Activated CD4-positive, alpha-beta T cell treated with anti-CD3 and anti-CD28 coated beads for 36 hours (primary cell): ENCODE data around the gene SLCO3A1. TPM values are rescaled to one million over a fixed set of nuclear protein-coding genes. Genes with fewer than 3 reads are reported as not detected.

ENCODE experiments used
- ATAC-seq: fragments of 200-7000 bp; cut with Tn5 transposase; one replicate; pipeline ENCODE4 v1.10.0; 2021; ENCODE audit warnings: mild to moderate bottlenecking, moderate library complexity
- CTCF ChIA-PET: fragments of 350-600 bp; sonication (Branson Sonifier 250); formaldehyde crosslinking; loops from one replicate; lab custom pipeline; 2021; ENCODE audit warnings: antibody characterized with exemption; lab: Charles Lee
- POLR2A ChIA-PET: fragments of 350-600 bp; sonication (Branson Sonifier 250); formaldehyde crosslinking; loops from one replicate; lab custom pipeline; 2021; ENCODE audit warnings: antibody characterized with exemption, inconsistent platforms; lab: Charles Lee
- DNase-seq: peaks from one replicate; pipeline ENCODE4 v3.0.0-alpha.2; 2020
- H3K27ac Mint-ChIP-seq: one replicate; pipeline ENCODE4 v1.8.0; 2021; ENCODE audit warnings: mixed read lengths
- H3K27me3 Mint-ChIP-seq: one replicate; pipeline ENCODE4 v1.8.0; 2021; ENCODE audit warnings: mixed read lengths
- H3K36me3 Mint-ChIP-seq: one replicate; pipeline ENCODE4 v1.8.0; 2021; ENCODE audit warnings: low read depth, mixed read lengths
- H3K4me1 Mint-ChIP-seq: one replicate; pipeline ENCODE4 v1.8.0; 2021; ENCODE audit warnings: mixed read lengths
- H3K4me3 Mint-ChIP-seq: one replicate; pipeline ENCODE4 v1.8.0; 2021; ENCODE audit warnings: mild to moderate bottlenecking, moderate library complexity, mixed read lengths
- H3K9me3 Mint-ChIP-seq: one replicate; pipeline ENCODE4 v1.8.0; 2021; ENCODE audit warnings: low read depth, mixed read lengths
- intact Hi-C, 2 experiments: fragments of 100-400 bp; cut with DNase I in 1 of 2; cut with micrococcal nuclease in 1 of 2; formaldehyde crosslinking; loops; one replicate each; pipeline versions ENCODE4 v1.14.2 to v1.15.1; 2022 to 2024; cut with DNase I, micrococcal nuclease
- total RNA-seq, 2 experiments: library from RNA; stranded (reverse); gene quantifications; one replicate each; pipeline ENCODE4 v1.2.3, GENCODE V29; 2021

SLCO3A1 gene
- total RNA-seq, 2 experiments from 2014 or later: 5.6 to 5.8 TPM

GRCh38 chr15:92029767-92030166, 176.3 kb downstream of the SLCO3A1 start:
- intact Hi-C loops: no loop called here
- no peak for ATAC-seq

DNA sequence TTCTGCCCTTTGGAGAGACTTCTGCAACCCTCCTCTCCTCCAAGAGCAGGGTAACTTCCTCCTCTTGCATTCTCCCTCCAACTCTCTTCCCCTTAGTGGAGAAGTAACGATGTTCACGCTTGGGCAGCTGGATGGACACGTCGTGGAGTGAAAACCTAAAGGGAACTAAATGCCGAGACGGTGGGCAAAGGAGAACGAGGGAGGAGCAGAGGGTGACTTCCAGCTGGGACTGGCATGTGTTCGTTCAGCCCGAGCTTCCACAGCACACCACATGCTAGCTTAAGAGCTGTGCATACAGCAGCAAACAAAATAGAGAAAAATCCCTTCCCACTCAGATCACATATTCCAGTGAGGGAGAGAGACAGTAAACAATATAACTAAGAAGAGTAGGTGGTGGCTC, 179.8 kb downstream of the SLCO3A1 start:
- Mint-ChIP-seq H3K27me3 (no peaks in the 10 kb centered on the region), H3K36me3 (no peaks in the 10 kb centered on the region), H3K4me1 (peaks cover 15% of the 10 kb centered on the region), H3K27ac (no peak overlapping the region), H3K9me3 (peaks cover 2% of the 10 kb centered on the region), H3K4me3 (no peak overlapping the region)
- DNase-seq (no peak), ATAC-seq (no peak)
- CTCF ChIA-PET: interaction anchor here (1.7 kb wide), 1 partner anchor 13 kb away, joined by 4 read pairs; no protein-coding TSS in a partner anchor
- intact Hi-C loops: no loop called here
- POLR2A ChIA-PET: no interaction called here

More at GRCh38 chr15:92029767-92030166, 176.3 kb downstream of the SLCO3A1 start:
- no peak for DNase-seq
- Mint-ChIP-seq H3K9me3 (no peaks in the 10 kb centered on the region), H3K4me3 (no peak overlapping the region), H3K27me3 (no peaks in the 10 kb centered on the region), H3K27ac (no peak overlapping the region), H3K36me3 (no peaks in the 10 kb centered on the region), H3K4me1 (peaks cover 15% of the 10 kb centered on the region)
- ChIA-PET CTCF (no interaction called here), POLR2A (no interaction called here)

GRCh38 chr15:92033723-92034122, 180.2 kb downstream of the SLCO3A1 start:
- Mint-ChIP-seq H3K36me3 (no peaks in the 10 kb centered on the region), H3K9me3 (peaks cover 4% of the 10 kb centered on the region), H3K27ac (no peak overlapping the region), H3K27me3 (no peaks in the 10 kb centered on the region), H3K4me3 (no peak overlapping the region), H3K4me1 (peaks cover 15% of the 10 kb centered on the region)
- POLR2A ChIA-PET: no interaction called here
- intact Hi-C loops: no loop called here
- DNase-seq: no peak
- no peak for ATAC-seq
- CTCF ChIA-PET: interaction anchor here (1.7 kb wide), 1 partner anchor 13 kb away, joined by 4 read pairs; no protein-coding TSS in a partner anchor

DNA sequence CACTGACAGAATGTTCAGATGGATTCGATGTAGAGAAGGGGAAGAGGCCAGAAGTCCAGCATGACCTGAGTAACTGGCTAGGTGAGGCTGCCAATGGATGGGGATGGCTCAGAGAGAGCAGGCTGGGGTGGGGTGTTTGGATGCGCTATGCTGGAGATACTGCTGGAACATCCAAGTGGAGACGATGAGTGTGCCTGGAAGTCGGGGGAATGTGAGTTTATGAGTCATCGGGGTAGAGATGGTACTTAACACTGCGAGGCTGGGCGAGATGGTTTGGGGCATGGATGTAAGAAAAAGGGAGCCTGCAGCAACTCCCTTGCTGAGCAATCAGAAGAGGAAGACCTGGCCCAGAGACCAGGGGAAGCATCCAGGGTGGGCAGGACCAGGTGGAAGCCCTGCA, 180.7 kb downstream of the SLCO3A1 start:
- H3K27me3 Mint-ChIP-seq: no peaks in the 10 kb centered on the region
- H3K4me1 Mint-ChIP-seq: peaks cover 15% of the 10 kb centered on the region
- ChIA-PET POLR2A (no interaction called here), CTCF (interaction anchor here (0.7 kb wide), 1 partner anchor 184 kb away, joined by 3 read pairs; no protein-coding TSS in a partner anchor)
- no peak overlapping the region for H3K4me3 Mint-ChIP-seq
- ATAC-seq: no peak
- intact Hi-C loops: no loop called here
- no peak for DNase-seq
- peaks cover 4% of the 10 kb centered on the region for H3K9me3 Mint-ChIP-seq
- H3K27ac Mint-ChIP-seq: no peak overlapping the region
- no peaks in the 10 kb centered on the region for H3K36me3 Mint-ChIP-seq

DNA sequence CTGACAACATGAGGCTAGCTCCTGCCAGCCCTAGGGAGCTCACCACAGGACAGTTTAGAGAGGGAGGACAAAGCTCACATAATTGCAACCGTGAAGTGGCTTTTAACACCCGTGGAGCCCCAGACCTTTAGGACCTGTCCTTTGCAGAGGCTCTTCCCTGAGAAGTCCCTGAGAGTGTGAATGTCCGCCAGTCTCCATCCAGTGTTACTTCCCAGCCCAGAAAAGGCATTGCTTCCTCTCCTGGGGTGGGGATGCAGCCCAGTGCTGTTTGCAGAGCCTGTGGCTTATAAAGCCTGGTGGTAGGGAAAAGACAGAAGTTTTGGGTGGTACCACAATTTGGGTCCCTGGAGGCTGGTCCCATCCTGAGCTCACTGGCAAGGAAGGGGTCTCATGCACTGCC, 182.0 kb downstream of the SLCO3A1 start:
- peaks cover 4% of the 10 kb centered on the region for H3K9me3 Mint-ChIP-seq
- no peak overlapping the region for H3K4me3 Mint-ChIP-seq
- ATAC-seq (no peak), DNase-seq (no peak)
- H3K36me3 Mint-ChIP-seq: no peaks in the 10 kb centered on the region
- no peaks in the 10 kb centered on the region for H3K27me3 Mint-ChIP-seq
- CTCF ChIA-PET: no interaction called here
- POLR2A ChIA-PET: interaction anchor here (0.6 kb wide), 1 partner anchor 724 kb away, joined by 3 read pairs; no protein-coding TSS in a partner anchor
- H3K27ac Mint-ChIP-seq: no peak overlapping the region
- intact Hi-C loops: no loop called here
- H3K4me1 Mint-ChIP-seq: peaks cover 12% of the 10 kb centered on the region

- intact Hi-C loops: no loop called here
- no peaks in the 10 kb centered on the region for H3K27me3 Mint-ChIP-seq
- H3K9me3 Mint-ChIP-seq: peaks cover 4% of the 10 kb centered on the region
- H3K4me1 Mint-ChIP-seq: peaks cover 15% of the 10 kb centered on the region
- H3K36me3 Mint-ChIP-seq: no peaks in the 10 kb centered on the region
- ChIA-PET POLR2A (no interaction called here), CTCF (interaction anchor here (1.1 kb wide), 1 partner anchor 789 kb away, joined by 3 read pairs; no protein-coding TSS in a partner anchor)
- DNase-seq (no peak), ATAC-seq (no peak)
- no peak overlapping the region for H3K4me3 Mint-ChIP-seq
- no peak overlapping the region for H3K27ac Mint-ChIP-seq
These were observed 182.5 kb downstream of the SLCO3A1 start for GRCh38 chr15:92035961-92036360.

GRCh38 chr15:92037491-92037890, 184.0 kb downstream of the SLCO3A1 start:
- no peak for DNase-seq
- no peak for ATAC-seq
- peaks cover 4% of the 10 kb centered on the region for H3K9me3 Mint-ChIP-seq
- H3K4me3 Mint-ChIP-seq: no peak overlapping the region
- intact Hi-C loops: no loop called here
- no peak overlapping the region for H3K27ac Mint-ChIP-seq
- ChIA-PET CTCF (interaction anchor here (1.2 kb wide), 1 partner anchor 23 kb away, joined by 3 read pairs; no protein-coding TSS in a partner anchor), POLR2A (no interaction called here)
- H3K4me1 Mint-ChIP-seq: peaks cover 15% of the 10 kb centered on the region
- no peaks in the 10 kb centered on the region for H3K36me3 Mint-ChIP-seq
- H3K27me3 Mint-ChIP-seq: no peaks in the 10 kb centered on the region

GRCh38 chr15:92040350-92040749, 186.8 kb downstream of the SLCO3A1 start:
- ChIA-PET POLR2A (no interaction called here), CTCF (interaction anchor here (0.9 kb wide), 1 partner anchor 121 kb away, joined by 3 read pairs; no protein-coding TSS in a partner anchor)
- H3K27ac Mint-ChIP-seq: no peak overlapping the region
- H3K4me3 Mint-ChIP-seq: no peak overlapping the region
- no peaks in the 10 kb centered on the region for H3K36me3 Mint-ChIP-seq
- peaks cover 4% of the 10 kb centered on the region for H3K9me3 Mint-ChIP-seq
- intact Hi-C loops: no loop called here
- H3K4me1 Mint-ChIP-seq: peaks cover 28% of the 10 kb centered on the region
- DNase-seq (no peak), ATAC-seq (no peak)
- no peaks in the 10 kb centered on the region for H3K27me3 Mint-ChIP-seq

GRCh38 chr15:92041371-92041770, 187.9 kb downstream of the SLCO3A1 start:
- Mint-ChIP-seq H3K36me3 (no peaks in the 10 kb centered on the region), H3K27ac (no peak overlapping the region), H3K27me3 (no peaks in the 10 kb centered on the region), H3K4me3 (no peak overlapping the region), H3K9me3 (peaks cover 4% of the 10 kb centered on the region), H3K4me1 (peaks cover 28% of the 10 kb centered on the region)
- intact Hi-C loops: no loop called here
- no peak for ATAC-seq
- ChIA-PET POLR2A (no interaction called here), CTCF (no interaction called here)
- DNase-seq: no peak

DNA sequence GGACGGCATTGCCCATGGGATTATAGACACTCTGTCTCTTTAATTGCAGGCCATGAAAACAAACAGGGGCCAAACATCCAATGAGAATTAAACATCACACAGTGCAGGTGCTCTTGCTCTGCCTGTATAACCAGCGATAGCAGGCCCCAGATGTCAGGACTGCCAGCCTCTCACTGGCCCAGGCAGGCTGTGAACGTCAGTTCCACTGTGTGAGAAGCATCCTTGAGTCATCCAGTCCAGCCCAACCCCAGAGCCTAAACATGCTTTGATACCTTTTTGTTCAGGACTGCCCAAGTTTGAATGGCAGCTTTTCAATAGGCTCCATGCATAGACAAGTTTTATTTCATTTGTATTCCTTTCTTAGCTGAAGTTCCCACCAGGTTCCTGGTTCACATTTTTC, 189.8 kb downstream of the SLCO3A1 start:
- ATAC-seq: peak; percentile 34
- Mint-ChIP-seq H3K4me1 (peaks cover 28% of the 10 kb centered on the region), H3K9me3 (peaks cover 2% of the 10 kb centered on the region), H3K27ac (no peak overlapping the region), H3K4me3 (no peak overlapping the region), H3K27me3 (no peaks in the 10 kb centered on the region), H3K36me3 (no peaks in the 10 kb centered on the region)
- intact Hi-C loops: no loop called here
- ChIA-PET POLR2A (no interaction called here), CTCF (interaction anchor here (0.6 to 1.7 kb wide), 3 partner anchors 35 to 685 kb away, joined by 3 to 4 read pairs (median 3); no protein-coding TSS in a partner anchor)
- no peak for DNase-seq

DNA sequence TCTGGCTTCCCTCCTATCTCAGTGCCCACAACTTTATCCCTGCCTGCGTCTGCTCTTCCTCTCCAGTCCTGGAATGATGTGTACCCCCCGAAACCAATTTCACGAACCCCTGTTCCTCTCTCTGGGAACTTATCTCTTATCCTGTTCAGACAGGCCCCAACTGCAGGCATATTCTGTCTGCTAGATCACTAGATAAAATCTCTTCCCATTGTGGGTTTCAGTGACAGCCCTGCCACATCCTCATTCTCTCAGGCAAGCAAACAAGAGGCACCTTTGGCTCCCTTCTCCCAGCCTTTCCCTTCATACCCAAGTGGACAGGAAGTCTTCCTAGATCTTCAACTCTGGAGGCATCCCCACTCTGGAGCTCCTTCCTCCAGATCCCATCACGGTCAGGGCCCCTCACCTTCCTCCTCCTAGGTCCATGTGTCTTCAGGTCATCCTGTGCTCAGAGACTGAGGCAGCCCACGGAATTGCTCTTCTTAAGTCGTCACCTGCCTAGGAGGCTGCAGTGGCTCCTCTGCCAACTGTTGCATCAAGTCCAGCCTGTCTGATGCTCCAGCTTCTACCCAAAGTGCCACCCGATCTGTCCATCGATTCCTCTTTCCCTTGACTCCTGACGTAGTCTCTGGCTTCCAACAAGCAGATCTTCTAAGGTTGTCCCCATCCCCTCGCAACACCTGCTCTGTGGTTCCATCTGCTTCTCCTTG, 190.8 kb downstream of the SLCO3A1 start:
- H3K4me3 Mint-ChIP-seq: no peak overlapping the region
- H3K36me3 Mint-ChIP-seq: no peaks in the 10 kb centered on the region
- H3K27me3 Mint-ChIP-seq: no peaks in the 10 kb centered on the region
- ChIA-PET CTCF (interaction anchor here (0.6 to 1.7 kb wide), 2 partner anchors 34 to 288 kb away, joined by 4 to 5 read pairs; no protein-coding TSS in a partner anchor), POLR2A (no interaction called here)
- DNase-seq (no peak), ATAC-seq (no peak)
- intact Hi-C loops: no loop called here
- H3K27ac Mint-ChIP-seq: no peak overlapping the region
- H3K4me1 Mint-ChIP-seq: peaks cover 30% of the 10 kb centered on the region
- H3K9me3 Mint-ChIP-seq: no peaks in the 10 kb centered on the region

DNA sequence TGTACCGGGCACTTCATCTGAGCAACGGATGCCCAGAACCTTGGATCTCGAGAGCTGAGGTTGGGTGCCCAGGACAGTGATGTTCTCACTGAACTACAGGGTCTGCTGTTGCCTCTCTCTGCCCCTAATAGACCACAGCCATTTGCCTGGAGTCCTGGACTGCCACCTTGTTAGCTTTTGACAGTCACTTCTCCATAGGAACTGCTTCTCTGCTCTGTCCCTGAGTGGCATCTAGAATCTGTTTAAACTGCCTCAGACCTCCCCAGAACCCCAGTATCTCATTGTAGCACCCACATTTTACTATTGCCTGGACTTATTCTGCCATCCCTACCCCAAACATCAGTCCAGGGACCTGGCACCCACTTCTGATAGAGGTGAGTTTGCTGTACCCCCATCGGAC, 194.4 kb downstream of the SLCO3A1 start:
- intact Hi-C loops: no loop called here
- H3K4me1 Mint-ChIP-seq: peaks cover 16% of the 10 kb centered on the region
- no peaks in the 10 kb centered on the region for H3K9me3 Mint-ChIP-seq
- DNase-seq (no peak), ATAC-seq (peak; percentile 28)
- H3K27ac Mint-ChIP-seq: no peak overlapping the region
- ChIA-PET CTCF (no interaction called here), POLR2A (no interaction called here)
- H3K36me3 Mint-ChIP-seq: no peaks in the 10 kb centered on the region
- H3K4me3 Mint-ChIP-seq: no peak overlapping the region
- H3K27me3 Mint-ChIP-seq: no peaks in the 10 kb centered on the region
